ENCODE measurements around the gene PTPRR.

DNA sequence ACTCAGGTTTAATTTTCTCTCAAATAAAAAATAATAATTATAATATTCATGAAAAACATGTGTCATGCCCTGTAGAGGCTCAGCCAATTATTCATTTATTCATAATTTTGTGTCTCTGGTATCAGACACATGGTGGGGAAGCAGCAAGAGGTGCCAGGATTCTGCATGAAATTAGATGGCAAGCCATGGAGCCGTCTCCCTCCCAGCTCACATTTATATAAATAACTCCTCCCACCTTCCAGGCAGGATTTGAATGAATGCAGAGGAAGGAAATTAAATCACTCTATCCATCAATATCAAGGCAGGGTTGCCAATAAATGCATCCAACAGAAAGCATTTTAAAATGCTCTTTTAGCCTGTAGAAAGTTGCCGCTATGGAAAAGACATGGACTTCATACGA, 98.1 kb downstream of the PTPRR start:
- no peak for TF ChIP-seq POLR2A (IDR thresholded peaks at IDR 0.05)
- TF ChIP-seq, protein P1, sequence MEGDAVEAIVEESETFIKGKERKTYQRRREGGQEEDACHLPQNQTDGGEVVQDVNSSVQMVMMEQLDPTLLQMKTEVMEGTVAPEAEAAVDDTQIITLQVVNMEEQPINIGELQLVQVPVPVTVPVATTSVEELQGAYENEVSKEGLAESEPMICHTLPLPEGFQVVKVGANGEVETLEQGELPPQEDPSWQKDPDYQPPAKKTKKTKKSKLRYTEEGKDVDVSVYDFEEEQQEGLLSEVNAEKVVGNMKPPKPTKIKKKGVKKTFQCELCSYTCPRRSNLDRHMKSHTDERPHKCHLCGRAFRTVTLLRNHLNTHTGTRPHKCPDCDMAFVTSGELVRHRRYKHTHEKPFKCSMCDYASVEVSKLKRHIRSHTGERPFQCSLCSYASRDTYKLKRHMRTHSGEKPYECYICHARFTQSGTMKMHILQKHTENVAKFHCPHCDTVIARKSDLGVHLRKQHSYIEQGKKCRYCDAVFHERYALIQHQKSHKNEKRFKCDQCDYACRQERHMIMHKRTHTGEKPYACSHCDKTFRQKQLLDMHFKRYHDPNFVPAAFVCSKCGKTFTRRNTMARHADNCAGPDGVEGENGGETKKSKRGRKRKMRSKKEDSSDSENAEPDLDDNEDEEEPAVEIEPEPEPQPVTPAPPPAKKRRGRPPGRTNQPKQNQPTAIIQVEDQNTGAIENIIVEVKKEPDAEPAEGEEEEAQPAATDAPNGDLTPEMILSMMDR (IDR thresholded peaks at IDR 0.05): no peak
- no peak for TF ChIP-seq POLR2AphosphoS5 (IDR thresholded peaks at IDR 0.05)

Data from breast epithelium (tissue), 3 donors.